ENCODE results near the gene PRSS27.
"Not testable (repeated sequence)": the region's sequence is repeated elsewhere in the genome, so short reads cannot be mapped to it uniquely, and the experiment has no call there.

- TF ChIP-seq ZBTB17 (tag by site-specific recombination; IDR thresholded peaks at IDR 0.05); ZFP3 (tag by site-specific recombination; IDR thresholded peaks at IDR 0.05; ENCODE audit: low read depth); ZNF221 (tag by site-specific recombination; IDR thresholded peaks at IDR 0.05; ENCODE audit: borderline replicate concordance); CTCF (tag by site-specific recombination; IDR thresholded peaks at IDR 0.05); ZBTB7A (tag by site-specific recombination; IDR thresholded peaks at IDR 0.05; ENCODE audit: low read depth); ATF2 (tag by site-specific recombination; IDR thresholded peaks at IDR 0.05; ENCODE audit: low read depth); ZNF677 (tag by site-specific recombination; IDR thresholded peaks at IDR 0.05); ZNF274 (IDR thresholded peaks at IDR 0.05; ENCODE audit: low read length); ZNF274 (tag by site-specific recombination; IDR thresholded peaks at IDR 0.05; ENCODE audit: borderline replicate concordance); ZBTB48 (tag by site-specific recombination; IDR thresholded peaks at IDR 0.05); KLF16 (tag by site-specific recombination; IDR thresholded peaks at IDR 0.05): not testable (repeated sequence)
These were observed 50.4 kb downstream of the PRSS27 start for GRCh38 chr16:2669587-2669986.
